Stimulated activated CD8-positive, alpha-beta memory T cell treated with anti-CD3 and anti-CD28 coated beads, Interleukin-7, amount 100 ng/mL, for 1 hour (primary cell): ENCODE data around the gene PLAAT4.

Source experiments
- DNase-seq, 2 donors: peaks; one replicate each; pipeline ENCODE4 v3.0.0-alpha.2; 2020; ENCODE audit warnings: low read depth in 2 of 2

PLAAT4 gene, protein sequence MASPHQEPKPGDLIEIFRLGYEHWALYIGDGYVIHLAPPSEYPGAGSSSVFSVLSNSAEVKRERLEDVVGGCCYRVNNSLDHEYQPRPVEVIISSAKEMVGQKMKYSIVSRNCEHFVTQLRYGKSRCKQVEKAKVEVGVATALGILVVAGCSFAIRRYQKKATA

DNA sequence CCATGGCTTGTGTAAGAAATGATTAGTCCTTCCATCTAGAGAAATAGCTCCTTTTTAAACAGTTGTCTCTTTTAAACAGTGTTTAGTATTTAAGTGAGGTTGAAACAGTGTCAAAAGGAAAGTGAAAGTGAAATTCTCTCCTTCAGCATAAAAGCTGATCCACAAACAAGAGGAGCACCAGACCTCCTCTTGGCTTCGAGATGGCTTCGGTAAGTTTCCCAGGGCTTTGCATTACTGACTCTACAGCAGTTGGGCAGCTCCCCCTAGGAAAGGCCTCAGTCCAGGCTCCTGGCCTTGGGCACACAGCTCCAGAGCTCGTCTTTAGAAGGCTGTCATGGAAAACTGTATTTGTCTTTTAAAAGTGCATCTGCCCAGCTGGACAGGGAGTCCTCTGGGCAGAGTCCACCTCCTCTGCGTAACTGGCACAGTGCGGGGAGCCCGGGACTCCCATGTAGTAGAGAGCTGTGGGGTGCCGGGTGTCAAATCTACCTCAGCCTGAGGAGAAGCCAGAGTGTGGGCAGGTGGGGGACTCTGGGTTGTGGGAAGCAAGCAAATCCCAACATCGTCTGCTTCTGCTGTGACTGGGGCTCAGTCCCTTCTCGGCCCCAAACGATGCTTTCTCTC is at the start of gene PLAAT4:
Gene PLAAT4, plus strand, starts transcription at position 140 of the 624 bp plus-strand sequence. Its CDS starts 61 bp downstream, at position 201.
- DNase-seq = no peak

DNA sequence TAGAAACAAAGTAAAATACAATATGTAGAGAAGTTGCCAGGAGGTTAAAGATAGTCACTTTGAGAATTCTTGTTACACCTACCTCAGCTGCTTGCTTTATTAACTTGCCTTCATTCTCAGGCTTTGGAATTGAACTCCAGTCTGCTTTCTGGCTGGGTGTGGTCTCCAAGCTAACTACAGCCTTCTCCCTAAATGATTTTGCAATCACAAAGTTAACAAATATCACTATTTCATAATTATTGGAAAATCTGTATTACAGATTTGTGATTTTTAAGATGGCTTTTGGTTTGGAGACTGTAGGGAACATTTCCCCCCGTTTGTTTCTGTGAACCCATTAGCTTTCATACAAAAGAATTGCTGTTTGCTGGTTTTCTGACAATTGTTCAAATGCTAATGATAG is 47.8 kb upstream of the PLAAT4 start:
- DNase-seq = no peak

DNA sequence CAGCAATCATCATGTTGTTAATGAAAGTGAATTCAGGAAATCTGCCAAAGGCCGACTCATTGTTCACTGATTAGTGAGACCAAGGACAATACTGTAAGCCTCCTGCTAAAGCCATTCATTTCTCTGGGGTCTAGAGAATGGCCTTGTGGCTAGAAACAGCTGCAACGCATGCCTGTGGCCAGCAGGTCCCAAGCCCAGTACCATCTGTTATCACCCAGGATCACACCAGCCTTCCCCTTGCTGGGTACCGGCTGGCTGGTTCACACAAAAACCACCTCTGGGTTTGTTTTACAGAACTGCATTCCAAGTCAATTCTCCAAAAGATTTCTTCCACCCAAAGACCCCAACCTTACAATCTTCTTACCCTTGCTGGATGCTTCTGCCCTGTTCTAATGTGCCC is 46.7 kb upstream of the PLAAT4 start:
- no peak for DNase-seq

DNA sequence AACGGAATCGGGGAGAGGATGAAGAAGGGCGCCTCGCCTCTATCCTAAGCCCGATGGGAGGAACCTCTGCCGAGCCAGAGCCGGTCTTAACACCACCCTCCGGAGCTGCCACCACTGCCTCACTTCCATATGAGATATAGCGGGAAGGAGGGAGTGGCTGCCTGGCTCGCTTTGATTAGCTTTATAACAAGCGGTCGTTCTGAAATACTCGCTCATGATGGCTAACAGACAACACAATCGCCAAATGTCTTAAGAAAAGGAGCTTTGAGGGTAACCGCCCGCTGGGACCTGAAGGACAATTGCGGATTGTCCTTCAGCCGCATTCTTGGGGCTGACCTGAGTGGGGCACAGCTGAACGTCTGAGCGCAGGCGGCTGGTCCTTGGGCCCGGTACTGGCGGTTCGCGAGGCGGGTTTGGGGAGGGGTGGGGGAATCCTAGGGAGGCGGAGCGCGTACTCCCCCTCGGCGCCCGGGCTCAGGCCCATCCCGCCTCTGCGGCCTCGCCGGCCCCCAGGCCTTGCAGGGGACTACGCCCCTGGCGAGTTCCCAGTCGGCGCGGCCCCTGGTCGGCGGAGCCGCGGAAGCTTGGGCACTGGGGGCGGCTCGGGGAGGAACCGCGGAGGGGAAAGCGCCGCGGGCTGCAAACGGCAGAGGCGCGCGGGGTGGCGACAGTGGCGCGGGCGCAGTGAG is 45.9 kb upstream of the PLAAT4 start, which contains the start of gene PLAAT5:
Gene PLAAT5, minus strand, starts transcription at position 617 of the 689 bp plus-strand sequence. Its CDS starts 133 bp downstream, at position 484.
- no peak for DNase-seq

DNA sequence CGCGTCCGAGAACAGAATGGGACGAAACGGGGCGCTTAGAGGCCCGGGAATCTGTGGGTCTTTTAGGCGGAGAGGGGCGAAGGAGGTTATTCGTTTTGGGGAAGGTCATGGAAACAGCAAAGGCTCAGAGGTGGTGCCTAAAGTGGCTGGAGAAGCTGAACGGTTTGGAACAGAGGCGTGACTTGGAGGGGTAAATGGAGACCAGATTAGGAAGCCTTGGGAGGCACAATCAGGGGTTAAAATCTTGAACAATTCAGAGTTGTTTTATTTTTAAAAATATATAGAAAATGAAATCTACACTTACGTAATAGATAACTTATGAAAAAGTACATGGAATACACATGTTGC is 45.4 kb upstream of the PLAAT4 start:
- no peak for DNase-seq

DNA sequence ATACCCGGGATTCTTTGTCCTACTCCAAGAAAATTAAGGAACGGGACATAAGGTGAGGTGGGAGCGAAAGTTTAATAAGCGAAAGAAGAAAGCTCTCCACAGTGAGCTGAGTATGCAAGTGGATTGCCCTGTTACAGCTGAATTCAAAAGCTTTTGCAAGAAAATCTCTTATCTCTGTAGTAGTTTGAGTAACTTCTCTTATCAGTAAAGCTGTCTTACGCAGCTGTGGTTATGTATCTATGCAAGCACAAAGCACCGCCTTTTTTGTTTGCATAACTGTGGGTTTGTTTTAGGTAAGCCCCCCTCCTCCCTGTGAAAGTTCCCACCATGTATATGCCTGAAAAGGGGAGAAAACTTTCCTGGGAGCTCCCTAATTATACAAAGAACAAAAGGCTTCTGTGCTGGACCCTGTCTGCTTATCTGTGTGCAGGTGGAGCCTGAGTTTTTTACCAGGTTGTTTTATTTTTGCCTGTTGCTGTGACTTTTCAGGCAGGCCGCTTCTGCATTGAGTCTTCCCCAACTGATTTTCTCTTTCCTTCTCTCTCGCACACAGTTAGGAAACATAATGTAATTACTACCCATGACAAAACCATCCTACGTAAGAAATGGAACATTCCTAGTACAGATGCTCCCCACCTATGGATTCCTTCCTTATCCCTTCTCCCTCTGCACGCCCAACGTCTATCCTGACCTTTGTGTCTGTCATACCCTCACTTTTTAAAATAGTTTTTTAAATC is 44.8 kb upstream of the PLAAT4 start:
- no peak for DNase-seq

DNA sequence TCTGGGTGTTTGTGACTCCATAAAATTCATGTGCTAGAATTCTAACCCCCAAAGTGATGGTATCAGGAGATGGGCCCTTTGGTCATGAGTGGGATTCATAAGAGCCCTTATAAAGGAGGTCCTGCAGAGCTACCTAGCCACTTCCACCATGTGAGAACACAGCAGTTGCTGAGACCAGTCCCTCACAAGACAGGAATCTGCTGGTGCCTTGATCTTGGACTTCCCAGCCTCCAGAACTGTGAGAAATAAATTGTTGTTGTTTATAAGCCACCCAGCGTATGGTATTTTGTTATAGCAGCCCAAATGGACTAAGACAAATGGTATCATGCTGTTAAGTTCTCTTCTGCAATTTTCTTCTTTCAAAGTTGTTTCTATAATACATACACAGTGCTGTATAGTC is 44.2 kb upstream of the PLAAT4 start:
- no peak for DNase-seq

DNA sequence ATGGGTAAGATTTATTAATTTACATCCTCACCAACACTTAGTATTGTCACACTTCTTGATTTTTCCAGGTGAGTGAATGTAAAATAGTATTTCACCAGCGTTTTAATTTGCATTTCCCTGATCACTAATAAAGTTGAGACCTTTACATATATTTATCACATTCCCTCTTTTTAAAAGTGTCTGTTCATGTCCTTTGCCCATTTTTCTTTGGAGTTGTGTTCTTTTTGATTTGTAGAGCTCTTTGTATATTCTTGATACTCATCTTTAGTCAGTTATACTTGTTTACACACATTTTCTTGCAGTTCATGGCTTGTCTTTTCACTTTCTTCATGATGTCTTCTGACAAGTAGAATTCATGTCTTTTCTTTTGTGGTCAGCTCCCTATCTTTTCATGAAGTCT is 43.5 kb upstream of the PLAAT4 start:
- no peak for DNase-seq

DNA sequence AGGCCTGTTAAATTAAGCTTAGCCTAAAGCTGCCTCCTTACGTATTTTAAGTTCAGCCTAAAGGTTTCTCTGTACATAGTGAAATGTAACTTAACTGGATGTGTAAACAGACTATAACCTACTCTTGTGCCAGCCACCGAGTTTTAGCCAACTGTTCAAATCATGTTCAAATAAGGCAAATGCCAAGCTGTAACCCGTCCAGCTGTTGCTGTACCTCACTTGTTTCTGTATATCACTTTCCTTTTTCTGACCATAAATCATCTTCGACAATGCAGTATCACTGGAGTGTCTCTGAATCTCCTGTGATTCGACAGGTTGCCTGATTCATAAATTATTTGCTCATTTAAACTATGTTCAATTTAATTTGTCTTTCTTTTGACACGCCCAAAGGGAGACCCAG is 41.6 kb upstream of the PLAAT4 start:
- no peak for DNase-seq

DNA sequence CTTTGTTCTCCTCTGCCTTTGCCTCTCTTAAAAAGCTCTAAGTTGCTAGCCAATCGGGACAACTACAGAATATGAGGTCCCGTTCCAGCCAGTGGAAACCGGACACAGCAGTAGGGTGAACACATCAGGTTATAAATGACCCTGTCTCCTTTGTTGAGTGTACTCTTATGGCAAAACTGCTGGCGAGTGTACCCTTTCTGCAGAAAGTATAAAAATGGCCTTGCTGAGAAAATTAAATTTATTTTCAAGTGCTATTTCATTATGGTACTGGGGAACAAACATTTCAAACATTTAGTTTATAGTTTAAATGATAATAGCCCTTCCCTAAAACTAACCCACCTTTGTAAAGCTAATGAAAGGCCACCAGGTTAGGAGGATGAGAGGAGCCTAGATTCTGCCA is 36.7 kb upstream of the PLAAT4 start:
- DNase-seq = no peak

DNA sequence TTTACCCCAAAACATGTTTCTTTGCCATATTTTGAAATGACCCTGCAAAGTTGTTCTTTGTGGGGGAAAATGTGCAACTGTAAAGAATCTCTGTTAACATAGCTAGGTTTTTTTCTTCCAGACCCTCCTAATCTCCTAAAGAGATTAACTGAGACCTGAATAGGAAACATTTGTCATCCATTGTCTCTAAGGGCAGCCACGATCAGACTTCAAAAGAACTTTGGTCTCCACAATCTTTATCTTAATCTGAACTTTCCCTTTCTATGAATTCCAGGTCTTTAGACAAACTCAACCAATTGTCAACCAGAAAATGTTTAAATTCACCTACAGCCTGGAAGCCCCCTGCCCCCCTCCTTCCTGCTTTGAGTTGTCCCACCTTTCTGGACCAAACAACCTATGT is 35.4 kb upstream of the PLAAT4 start:
- no peak for DNase-seq

DNA sequence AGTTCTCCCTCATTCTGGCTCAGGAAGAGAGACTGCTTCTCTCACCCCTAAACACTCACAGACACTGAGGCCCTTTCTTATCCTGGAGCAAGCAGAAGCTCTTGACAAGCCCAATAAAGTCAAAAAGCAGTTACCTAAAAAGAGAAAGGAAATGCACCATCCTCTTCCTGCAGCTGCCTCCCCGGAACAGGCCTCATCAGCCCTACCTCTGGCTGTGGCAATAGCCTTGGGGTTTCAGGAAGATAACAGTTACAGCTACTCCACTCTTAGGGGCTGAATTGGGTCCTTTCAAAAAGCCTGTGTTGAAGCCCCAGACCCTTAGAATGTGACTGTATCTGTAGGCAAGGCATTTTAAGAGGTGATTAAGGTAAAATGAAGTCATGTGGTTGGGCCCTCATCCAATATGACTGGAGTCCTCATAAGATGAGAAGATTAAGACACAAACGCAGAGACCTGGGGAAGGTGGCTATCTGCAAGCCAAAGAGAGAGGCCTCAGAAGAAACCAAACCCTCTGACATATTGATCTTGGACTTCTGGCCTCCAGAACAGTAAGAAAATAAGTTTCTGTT is 34.3 kb upstream of the PLAAT4 start:
- DNase-seq = no peak

DNA sequence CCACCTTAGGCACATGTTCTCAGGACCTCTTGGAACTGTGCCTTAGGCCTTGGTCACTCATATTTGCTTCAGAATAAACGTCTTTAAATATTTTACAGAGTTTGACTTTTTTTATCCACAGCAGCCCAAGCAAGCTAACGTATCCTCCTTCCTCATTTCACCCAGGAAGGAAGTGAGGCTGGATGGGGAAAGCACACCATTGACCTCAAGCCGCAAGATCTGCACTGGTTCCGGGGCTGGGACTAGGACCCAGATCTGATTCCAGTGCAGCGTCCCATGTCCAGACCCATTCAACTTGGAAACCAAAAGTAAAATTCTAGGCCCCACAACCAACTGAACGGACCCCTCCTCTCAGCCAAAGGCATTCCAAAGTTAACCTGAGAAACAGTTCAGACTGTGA is 33.1 kb upstream of the PLAAT4 start:
- DNase-seq = no peak

DNA sequence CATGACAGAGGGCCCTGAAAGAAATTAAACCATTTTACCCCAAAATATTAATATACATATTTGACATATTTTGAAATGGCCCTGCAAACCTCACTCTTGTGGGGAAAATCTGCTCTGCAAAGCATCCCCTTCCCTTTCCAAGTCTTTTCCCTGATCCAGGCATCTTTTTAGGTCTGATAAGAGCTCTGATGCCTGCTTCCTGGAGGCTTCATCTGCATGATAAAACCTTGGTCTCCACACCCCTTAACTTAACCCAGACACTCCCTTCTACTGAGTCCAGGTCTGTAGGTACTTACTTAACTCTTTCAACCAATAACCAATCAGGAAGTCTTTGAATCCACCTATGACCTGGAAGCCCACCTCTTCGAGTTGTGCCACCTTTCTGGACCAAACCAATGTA is 32.6 kb upstream of the PLAAT4 start:
- DNase-seq = no peak

DNA sequence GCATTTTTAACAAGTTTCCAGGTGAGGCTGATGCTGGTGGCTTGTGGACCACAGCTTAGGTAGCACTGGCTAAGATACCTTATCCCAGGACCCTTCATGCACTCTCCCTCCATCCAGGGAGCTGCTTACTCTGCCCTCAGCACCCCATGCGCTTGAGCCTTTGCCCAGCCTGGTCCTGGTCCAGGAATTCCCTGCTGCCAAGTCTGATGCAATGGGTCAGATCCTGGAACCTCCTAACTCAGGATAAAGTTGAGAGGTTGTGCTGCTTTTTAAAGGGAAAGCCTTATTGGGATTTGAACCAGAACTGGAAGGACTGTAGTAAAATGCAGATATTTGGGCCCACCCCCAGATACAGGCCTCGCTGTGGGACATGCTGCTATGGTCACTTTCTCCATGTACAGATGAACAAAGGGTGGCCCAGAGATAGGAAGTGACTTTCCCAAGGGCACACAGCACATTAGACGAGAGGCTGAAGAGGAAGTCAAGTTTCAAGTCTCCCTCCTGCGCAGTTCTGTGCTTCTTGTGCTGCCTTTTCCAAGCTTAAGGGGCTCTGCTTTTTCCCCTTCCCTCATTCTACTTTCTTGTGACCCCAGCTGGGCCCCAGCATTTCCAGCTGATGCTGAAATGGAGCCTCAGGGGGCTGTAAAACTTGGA is 31.5 kb upstream of the PLAAT4 start:
- DNase-seq = no peak

DNA sequence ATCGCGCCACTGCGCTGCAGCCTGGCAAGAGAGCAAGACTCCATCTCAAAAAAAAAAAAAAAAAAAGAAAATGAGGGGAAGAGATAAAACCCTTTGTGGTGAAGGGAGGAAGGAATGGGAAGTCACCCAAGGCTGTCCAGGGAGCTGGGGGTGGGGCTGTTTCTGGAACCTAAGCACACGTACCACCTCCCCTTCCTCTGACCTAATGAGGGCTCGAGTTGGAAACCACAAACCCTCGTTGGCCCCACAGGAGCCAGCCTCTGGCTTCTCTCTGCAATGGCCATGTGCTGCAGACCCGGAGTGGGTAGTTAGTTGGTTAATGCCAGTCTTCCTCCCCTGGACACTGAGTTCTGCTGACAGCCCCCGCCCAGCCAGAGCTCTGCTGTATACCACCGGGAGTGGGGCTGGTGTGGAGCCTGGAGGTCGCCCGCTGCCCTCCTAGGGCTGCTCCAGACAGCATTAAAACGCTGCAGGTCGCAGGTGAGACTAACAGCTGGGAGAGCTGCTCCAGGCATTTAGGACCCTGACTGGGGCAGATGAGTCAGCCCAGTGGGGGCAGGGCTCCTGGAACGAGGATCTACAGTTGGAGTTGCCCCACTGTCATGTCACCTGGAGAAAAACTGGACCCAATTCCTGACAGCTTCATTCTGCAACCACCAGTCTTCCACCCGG is 30.6 kb upstream of the PLAAT4 start, which contains the start of gene LGALS12:
Gene LGALS12, plus strand, starts transcription at position 228 of the 672 bp plus-strand sequence. Its CDS starts 375 bp downstream, at position 603.
- no peak for DNase-seq

DNA sequence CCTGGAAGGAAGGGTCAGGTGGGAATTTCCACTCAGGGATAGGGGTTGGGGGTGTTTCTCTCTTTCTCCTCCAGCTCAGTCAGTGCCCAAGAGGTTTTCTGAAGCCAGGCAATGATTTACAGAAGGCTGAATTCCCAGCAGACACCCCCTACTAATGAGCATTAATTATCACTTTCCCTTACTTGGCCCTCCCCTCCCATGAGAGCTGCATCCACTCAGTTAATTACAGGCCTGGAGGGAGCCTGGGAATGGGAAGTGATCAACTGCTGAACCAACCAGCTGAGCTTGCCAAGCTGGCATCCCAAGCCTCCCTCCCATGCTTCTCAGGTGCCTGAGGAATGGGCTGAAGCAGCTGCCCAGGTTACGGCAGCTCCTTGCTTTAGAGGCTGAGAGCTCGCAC is 29.7 kb upstream of the PLAAT4 start:
- no peak for DNase-seq

DNA sequence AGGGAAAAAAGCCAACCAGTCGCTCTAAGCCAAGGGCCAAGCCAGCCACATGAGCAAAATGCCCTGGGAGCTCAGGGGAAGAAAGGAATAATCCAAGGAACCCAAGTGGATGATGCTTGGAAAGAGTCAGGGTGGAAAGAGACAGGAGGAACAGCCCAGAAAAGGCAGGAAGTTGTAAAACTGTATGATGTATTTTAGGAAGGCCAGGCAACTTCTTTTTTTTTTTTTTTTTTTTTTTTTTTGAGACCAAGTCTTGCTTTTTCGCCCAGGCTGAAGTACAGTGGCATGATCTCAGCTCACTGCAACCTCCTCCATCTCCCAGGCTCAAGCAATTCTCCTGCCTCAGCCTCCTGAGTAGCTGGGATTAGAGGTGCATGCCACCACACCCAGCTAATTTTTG is 29.1 kb upstream of the PLAAT4 start:
- DNase-seq = no peak

DNA sequence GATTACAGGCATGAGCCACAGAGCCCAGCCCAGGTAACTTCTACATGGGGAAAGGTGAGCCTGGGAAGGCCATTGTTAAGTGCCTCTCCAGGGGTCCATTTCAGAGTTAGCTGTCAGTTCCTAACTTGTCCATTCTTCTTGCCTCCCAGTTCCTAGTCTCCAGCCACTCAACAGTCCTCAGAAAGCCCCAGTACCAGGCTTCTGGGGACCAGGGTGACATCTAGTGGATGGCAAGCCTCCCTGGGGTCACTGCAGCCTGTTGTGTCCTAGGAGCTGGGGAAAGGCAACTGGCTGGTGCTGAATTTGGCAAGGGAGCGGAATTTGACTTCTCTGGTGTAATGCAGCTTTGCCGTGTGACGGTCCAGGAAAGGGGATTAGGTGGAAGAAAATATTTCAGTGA is 28.6 kb upstream of the PLAAT4 start:
- no peak for DNase-seq

DNA sequence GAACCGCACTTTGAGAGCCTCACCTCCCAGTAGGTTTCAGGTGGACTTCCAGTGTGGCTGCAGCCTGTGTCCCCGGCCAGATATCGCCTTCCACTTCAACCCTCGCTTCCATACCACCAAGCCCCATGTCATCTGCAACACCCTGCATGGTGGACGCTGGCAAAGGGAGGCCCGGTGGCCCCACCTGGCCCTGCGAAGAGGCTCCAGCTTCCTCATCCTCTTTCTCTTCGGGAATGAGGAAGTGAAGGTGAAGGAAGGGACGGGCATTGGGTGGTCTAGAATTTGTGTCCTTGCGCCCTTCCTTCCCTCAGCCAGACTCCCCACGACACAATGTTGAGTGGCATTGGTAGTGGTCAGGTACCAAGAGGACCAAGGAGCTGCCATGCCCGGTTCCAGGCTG is 27.9 kb upstream of the PLAAT4 start:
- no peak for DNase-seq

DNA sequence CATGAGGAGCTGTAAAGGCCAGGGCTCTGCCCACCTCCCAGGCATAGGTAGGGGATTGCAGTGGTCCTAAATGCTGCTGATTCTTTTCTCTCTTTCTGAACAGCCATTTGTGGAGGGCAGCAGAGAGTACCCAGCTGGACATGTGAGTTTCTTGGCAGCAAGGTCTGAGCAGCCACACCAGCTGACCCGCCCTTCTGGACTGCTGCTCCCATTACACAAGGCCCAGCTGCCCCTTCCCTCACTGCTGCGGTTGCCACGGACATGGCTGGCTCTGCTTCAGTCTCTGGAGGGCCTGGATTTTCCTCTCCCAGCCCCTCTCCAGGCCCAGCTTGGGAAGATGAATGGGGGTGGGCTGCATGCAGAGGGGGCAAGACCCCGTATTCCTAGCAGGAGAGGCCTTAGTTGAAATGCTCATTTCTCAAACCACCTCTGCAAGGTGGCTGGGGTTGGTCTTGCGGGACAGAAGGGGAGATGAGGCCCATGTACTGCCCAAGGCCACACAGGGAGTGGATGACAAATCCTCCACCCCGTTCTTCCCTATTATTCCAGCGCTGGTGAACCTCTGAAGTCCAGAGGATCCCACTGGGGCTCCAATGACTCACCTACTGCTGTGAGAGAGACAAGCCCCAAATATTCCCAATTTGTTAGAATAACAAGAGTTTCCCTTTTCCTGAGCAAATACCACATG is 26.1 kb upstream of the PLAAT4 start:
- DNase-seq = no peak
